Temporal lobe (tissue), 1 donor: ENCODE measurements around the gene BCAS2. TPM values are rescaled to one million over a fixed set of nuclear protein-coding genes. Genes with fewer than 3 reads are reported as not detected.

Experiments used
- total RNA-seq: library from RNA; depleted of rRNA; stranded (reverse); fragments of >200 nt; gene quantifications from one replicate; pipeline ENCODE4 v1.2.3, GENCODE V29; 2014

BCAS2 gene
- total RNA-seq, 1 donor from 2014 or later = 46.0 TPM

Other genes with a start within 250 kb of the BCAS2 start
- 76.0 TPM for gene TRIM33, start 70.4 kb downstream of the BCAS2 start, total RNA-seq
- 1.5 TPM for gene DENND2C, start 88.4 kb upstream of the BCAS2 start, total RNA-seq
- gene AMPD1, start 113.9 kb upstream of the BCAS2 start, total RNA-seq = not detected
- gene NRAS, start 135.2 kb upstream of the BCAS2 start, total RNA-seq = 47.0 TPM
- 422 TPM for gene CSDE1, start 176.4 kb upstream of the BCAS2 start, total RNA-seq
- 64.2 TPM for gene SIKE1, start 199.1 kb upstream of the BCAS2 start, total RNA-seq